SU-DHL-6 (cell line): ENCODE measurements around the gene ATP2B2.

Experiments
- H2AFZ ChIP-seq: fragments of 200-600 bp; sonication (generic); 2 replicates; pipeline ENCODE4 v1.6.1; 2014; ENCODE audit warnings: low read depth, mild to moderate bottlenecking, moderate library complexity, mixed read lengths, antibody characterized with exemption, low read length; ENCODE audit not compliant: severe bottlenecking
- H3F3A ChIP-seq: fragments of 200-600 bp; shearing (Covaris generic); 2 replicates; pipeline ENCODE4 v1.6.0; 2016; ENCODE audit warnings: antibody characterized with exemption, mild to moderate bottlenecking; ENCODE audit not compliant: insufficient read depth
- H3K27ac ChIP-seq: fragments of 200-600 bp; sonication (generic); 2 replicates; pipeline ENCODE4 v1.5.1; 2016; ENCODE audit warnings: low read depth, mild to moderate bottlenecking, low read length, moderate library complexity, mixed read lengths
- H3K27me3 ChIP-seq: fragments of 200-600 bp; sonication (generic), shearing (Covaris generic); 2 replicates; pipeline ENCODE4 v1.6.0; 2014; ENCODE audit warnings: mild to moderate bottlenecking, low read length
- H3K36me3 ChIP-seq: fragments of 200-600 bp; sonication (generic); 2 replicates; pipeline ENCODE4 v1.6.1; 2014; ENCODE audit warnings: mild to moderate bottlenecking, low read length, mixed read lengths
- H3K4me2 ChIP-seq: fragments of 300-600, 200-600 bp; shearing (Covaris generic), sonication (generic); 2 replicates; pipeline ENCODE4 v1.6.0; 2014; ENCODE audit warnings: low read length, low read depth, mild to moderate bottlenecking; ENCODE audit not compliant: poor library complexity, severe bottlenecking
- H3K4me3 ChIP-seq: fragments of 200-600 bp; sonication (generic); 2 replicates; pipeline ENCODE4 v1.5.1; 2014; ENCODE audit warnings: antibody characterized with exemption, low read length, mild to moderate bottlenecking, mixed read lengths; ENCODE audit not compliant: insufficient read depth, poor library complexity, severe bottlenecking
- H3K79me2 ChIP-seq: fragments of 200-600 bp; sonication (generic); 2 replicates; pipeline ENCODE4 v1.6.1; 2014; ENCODE audit warnings: mild to moderate bottlenecking, low read length, moderate library complexity; ENCODE audit not compliant: insufficient read depth
- H3K9ac ChIP-seq: fragments of 200-600 bp; sonication (generic); 2 replicates; pipeline ENCODE4 v1.7.0; 2014; ENCODE audit warnings: mild to moderate bottlenecking, low read length
- H3K9me2 ChIP-seq: fragments of 200-600 bp; sonication (generic); replicated peaks from 2 replicates; pipeline ENCODE4 v1.6.1; 2014; ENCODE audit warnings: low read length; ENCODE audit not compliant: insufficient read depth
- H3K9me3 ChIP-seq: fragments of 200-600 bp; sonication (generic); 2 replicates; pipeline ENCODE4 v1.6.1; 2014; ENCODE audit warnings: low read length, mixed read lengths; ENCODE audit not compliant: insufficient read depth
- H4K20me1 ChIP-seq: fragments of 200-600 bp; sonication (generic); 2 replicates; pipeline ENCODE4 v1.6.1; 2014; ENCODE audit warnings: low read depth, mild to moderate bottlenecking, antibody characterized with exemption, low read length, moderate library complexity, mixed read lengths
- CTCF ChIP-seq: fragments of 200-600 bp; sonication (generic); IDR thresholded peaks from one replicate; pipeline ENCODE4 v1.5.1; 2017; ENCODE audit warnings: antibody characterized with exemption, mild to moderate bottlenecking, low read length, moderate library complexity; ENCODE audit not compliant: insufficient read depth, poor library complexity, severe bottlenecking
- EZH2phosphoT487 ChIP-seq: fragments of 200-600 bp; sonication (generic), shearing (Covaris generic); conservative IDR thresholded peaks from 2 replicates; pipeline ENCODE4 v1.6.1; 2018; ENCODE audit warnings: mild to moderate bottlenecking, antibody characterized with exemption, low read length, moderate library complexity, mixed read lengths

Gene ATP2B2

GRCh38 chr3:10495003-10495402 lies 10.4 kb downstream of the ATP2B2 start:
- H3K4me3 ChIP-seq: no peak overlapping the region
- no peaks in the 10 kb centered on the region for H3K36me3 ChIP-seq
- H3F3A ChIP-seq: no peaks in the 10 kb centered on the region
- H3K27me3 ChIP-seq: no peaks in the 10 kb centered on the region
- no peaks in the 10 kb centered on the region for H3K9me2 ChIP-seq
- no peaks in the 10 kb centered on the region for H3K79me2 ChIP-seq
- no peak overlapping the region for H3K9ac ChIP-seq
- H3K9me3 ChIP-seq: no peaks in the 10 kb centered on the region
- TF ChIP-seq CTCF (no peak), EZH2phosphoT487 (no peak)
- H4K20me1 ChIP-seq: no peaks in the 10 kb centered on the region
- no peak overlapping the region for H2AFZ ChIP-seq
- H3K4me2 ChIP-seq: no peak overlapping the region
- H3K27ac ChIP-seq: no peak overlapping the region

DNA sequence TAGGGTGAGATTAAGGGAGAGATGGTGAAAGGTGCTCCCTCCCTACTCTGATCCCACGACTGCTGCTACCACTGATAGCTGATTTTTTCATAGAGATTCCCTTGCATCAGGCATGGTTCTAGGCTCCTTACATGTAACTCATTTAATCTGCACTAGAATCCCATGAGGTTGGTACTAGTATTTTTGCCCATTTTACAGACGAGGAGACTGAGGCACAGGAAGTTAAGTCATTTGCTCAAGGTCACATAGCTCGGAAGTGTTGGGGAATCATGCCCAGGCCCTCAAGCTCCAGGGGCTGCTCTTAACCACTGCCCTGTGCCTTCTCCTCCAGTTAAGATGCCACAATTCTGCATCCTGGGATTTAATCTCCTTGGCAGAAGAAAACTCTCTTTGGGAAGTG lies 11.2 kb downstream of the ATP2B2 start:
- no peaks in the 10 kb centered on the region for H3K9me2 ChIP-seq
- H3K4me3 ChIP-seq: no peak overlapping the region
- H2AFZ ChIP-seq: no peak overlapping the region
- no peaks in the 10 kb centered on the region for H3K27me3 ChIP-seq
- TF ChIP-seq EZH2phosphoT487 (no peak), CTCF (no peak)
- no peak overlapping the region for H3K27ac ChIP-seq
- H3F3A ChIP-seq: no peaks in the 10 kb centered on the region
- no peak overlapping the region for H3K4me2 ChIP-seq
- H3K9ac ChIP-seq: no peak overlapping the region
- no peaks in the 10 kb centered on the region for H3K79me2 ChIP-seq
- H3K36me3 ChIP-seq: no peaks in the 10 kb centered on the region
- no peaks in the 10 kb centered on the region for H4K20me1 ChIP-seq
- no peaks in the 10 kb centered on the region for H3K9me3 ChIP-seq

DNA sequence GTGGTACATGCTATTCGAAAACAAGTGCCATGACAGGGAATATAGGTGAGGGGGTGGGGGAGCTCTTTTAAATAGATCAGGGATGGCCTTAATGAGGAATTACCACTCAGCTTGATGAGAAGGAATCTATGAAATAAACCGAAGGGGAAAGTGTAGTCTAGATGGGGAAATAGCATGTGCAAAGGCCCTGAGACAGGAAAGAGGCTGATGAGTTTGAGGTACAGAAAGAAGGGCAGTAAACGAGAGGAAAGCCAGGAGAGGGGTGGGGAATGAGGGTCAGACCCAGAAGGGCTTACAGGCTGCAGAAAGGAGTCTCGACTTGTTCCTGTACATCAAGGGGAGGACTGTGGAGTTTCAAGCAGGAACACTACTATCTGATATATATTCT lies 12.2 kb downstream of the ATP2B2 start:
- Histone ChIP-seq H3K36me3 (no peaks in the 10 kb centered on the region), H3K27ac (no peak overlapping the region), H3K4me2 (no peak overlapping the region), H3K4me3 (no peak overlapping the region), H3K9ac (no peak overlapping the region), H3K9me2 (no peaks in the 10 kb centered on the region), H4K20me1 (no peaks in the 10 kb centered on the region), H2AFZ (no peak overlapping the region), H3K9me3 (no peaks in the 10 kb centered on the region), H3K27me3 (no peaks in the 10 kb centered on the region), H3F3A (no peaks in the 10 kb centered on the region), H3K79me2 (no peaks in the 10 kb centered on the region)
- TF ChIP-seq CTCF (no peak), EZH2phosphoT487 (no peak)
